ENCODE data around the gene COQ7.

COQ7 gene

DNA sequence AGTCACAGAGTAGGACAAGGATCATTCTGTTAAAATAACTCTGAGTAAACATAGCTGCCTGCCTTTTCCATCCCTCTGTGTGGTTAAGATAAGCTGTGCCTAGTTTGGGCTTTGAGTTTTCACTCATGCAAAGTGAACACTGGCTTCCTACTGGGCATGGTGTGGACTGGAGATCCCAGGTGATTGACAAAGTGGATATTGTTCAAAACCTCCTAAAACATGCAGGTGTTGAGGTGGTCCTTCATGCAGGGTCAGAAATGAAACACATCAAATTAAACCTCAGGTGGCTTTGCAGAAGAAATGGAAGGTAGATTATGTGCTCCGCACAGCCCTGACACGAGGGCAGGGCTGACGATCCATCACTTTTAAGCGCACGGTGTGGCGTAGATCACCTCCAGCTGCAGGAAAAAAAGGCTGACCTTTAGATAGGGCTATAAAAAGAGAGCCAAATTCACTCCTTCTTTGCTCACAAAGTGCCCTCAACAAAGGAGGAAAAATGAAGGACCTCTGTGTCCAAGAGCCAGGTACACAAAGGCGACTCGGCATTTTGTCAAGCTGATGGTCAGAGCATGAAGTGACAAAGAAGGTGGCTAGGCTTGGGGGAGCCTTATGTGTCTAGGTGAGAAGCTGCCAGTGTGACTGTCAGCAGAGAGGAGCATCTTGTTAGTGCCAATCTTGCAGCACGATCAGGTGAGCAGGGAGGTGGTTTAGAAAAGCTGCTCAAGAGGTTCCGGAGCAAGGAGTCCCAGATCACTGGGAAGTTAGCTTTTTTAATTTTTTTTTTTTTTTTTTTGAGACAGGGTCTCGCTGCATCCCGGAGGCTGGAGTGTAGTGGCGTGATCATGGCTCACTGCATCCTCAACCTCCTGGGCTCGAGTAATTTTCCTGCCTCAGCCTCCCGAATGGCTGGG, 26.5 kb downstream of the COQ7 start:
- H3K27ac ChIP-seq (ENCODE audit: low read depth, low read length), result no peak overlapping the region
- H3F3A ChIP-seq (ENCODE audit: insufficient read depth), result no peaks in the 10 kb centered on the region
- no peaks in the 10 kb centered on the region for H4K20me1 ChIP-seq (ENCODE audit: low read depth, low read length)
- H3K9ac ChIP-seq (ENCODE audit: low read length), result no peak overlapping the region
- no peak overlapping the region for H3K4me3 ChIP-seq (ENCODE audit: insufficient read depth, low read length, poor library complexity, severe bottlenecking)
- TF ChIP-seq, protein P1, sequence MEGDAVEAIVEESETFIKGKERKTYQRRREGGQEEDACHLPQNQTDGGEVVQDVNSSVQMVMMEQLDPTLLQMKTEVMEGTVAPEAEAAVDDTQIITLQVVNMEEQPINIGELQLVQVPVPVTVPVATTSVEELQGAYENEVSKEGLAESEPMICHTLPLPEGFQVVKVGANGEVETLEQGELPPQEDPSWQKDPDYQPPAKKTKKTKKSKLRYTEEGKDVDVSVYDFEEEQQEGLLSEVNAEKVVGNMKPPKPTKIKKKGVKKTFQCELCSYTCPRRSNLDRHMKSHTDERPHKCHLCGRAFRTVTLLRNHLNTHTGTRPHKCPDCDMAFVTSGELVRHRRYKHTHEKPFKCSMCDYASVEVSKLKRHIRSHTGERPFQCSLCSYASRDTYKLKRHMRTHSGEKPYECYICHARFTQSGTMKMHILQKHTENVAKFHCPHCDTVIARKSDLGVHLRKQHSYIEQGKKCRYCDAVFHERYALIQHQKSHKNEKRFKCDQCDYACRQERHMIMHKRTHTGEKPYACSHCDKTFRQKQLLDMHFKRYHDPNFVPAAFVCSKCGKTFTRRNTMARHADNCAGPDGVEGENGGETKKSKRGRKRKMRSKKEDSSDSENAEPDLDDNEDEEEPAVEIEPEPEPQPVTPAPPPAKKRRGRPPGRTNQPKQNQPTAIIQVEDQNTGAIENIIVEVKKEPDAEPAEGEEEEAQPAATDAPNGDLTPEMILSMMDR (IDR thresholded peaks at IDR 0.05; ENCODE audit: insufficient read depth, low read length, poor library complexity, severe bottlenecking), result no peak
- TF ChIP-seq EZH2phosphoT487 (conservative IDR thresholded peaks at IDR 0.05; ENCODE audit: low read length), result no peak
- H3K27me3 ChIP-seq (ENCODE audit: low read length), result no peaks in the 10 kb centered on the region
- H2AFZ ChIP-seq (ENCODE audit: low read depth, low read length, severe bottlenecking), result no peak overlapping the region
- H3K36me3 ChIP-seq (ENCODE audit: low read length), result no peaks in the 10 kb centered on the region
- no peaks in the 10 kb centered on the region for H3K9me2 ChIP-seq (replicated peaks; ENCODE audit: insufficient read depth, low read length)
- no peaks in the 10 kb centered on the region for H3K9me3 ChIP-seq (ENCODE audit: insufficient read depth, low read length)
- no peak overlapping the region for H3K4me2 ChIP-seq (ENCODE audit: low read depth, low read length, poor library complexity, severe bottlenecking)
- no peaks in the 10 kb centered on the region for H3K79me2 ChIP-seq (ENCODE audit: insufficient read depth, low read length)

DNA sequence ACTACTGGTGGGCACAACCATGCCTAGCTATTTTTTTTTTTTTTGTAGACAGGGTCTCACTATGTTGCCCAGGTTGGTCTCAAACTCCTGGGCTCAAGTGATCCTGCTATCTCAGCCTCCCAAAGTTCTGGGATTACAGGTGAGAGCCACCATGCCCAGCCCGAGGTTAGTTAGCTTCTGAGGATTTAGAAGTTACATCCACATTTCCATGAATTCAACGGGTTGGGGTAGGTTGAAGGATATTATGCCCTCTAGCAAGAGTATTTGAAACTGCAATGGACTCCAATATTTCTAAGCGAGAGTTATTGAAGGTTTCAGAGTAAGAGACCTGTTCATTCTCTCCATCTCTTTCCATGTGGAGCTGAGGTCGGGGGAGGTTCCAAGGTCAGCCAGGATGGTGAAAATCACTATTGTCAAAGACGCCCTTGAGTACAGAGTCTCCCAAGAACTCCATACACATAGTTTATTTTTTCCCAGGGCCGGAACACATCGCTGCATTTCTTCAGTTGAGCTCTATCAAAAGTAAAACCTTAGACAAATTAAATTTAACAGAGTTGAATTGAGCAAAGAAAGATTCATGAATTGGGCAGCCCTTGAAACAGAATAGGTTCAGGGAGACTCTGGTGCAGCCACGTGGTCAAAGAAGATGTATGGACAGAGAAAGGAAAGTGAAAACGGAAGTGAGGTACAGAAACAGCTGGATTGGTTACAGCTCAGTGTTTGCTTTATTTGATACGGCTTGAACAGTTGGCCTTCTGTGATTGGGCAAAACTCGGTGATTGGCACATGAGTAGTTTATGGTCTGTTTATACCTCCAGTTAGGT, 27.3 kb downstream of the COQ7 start:
- H2AFZ ChIP-seq (ENCODE audit: low read depth, low read length, severe bottlenecking), result no peak overlapping the region
- H3K36me3 ChIP-seq (ENCODE audit: low read length), result no peaks in the 10 kb centered on the region
- no peaks in the 10 kb centered on the region for H3K9me3 ChIP-seq (ENCODE audit: insufficient read depth, low read length)
- H3K4me3 ChIP-seq (ENCODE audit: insufficient read depth, low read length, poor library complexity, severe bottlenecking), result no peak overlapping the region
- no peaks in the 10 kb centered on the region for H3K79me2 ChIP-seq (ENCODE audit: insufficient read depth, low read length)
- H3K27ac ChIP-seq (ENCODE audit: low read depth, low read length), result no peak overlapping the region
- no peaks in the 10 kb centered on the region for H3K27me3 ChIP-seq (ENCODE audit: low read length)
- no peaks in the 10 kb centered on the region for H4K20me1 ChIP-seq (ENCODE audit: low read depth, low read length)
- TF ChIP-seq, protein P1 (IDR thresholded peaks at IDR 0.05; ENCODE audit: insufficient read depth, low read length, poor library complexity, severe bottlenecking), result no peak
- TF ChIP-seq EZH2phosphoT487 (conservative IDR thresholded peaks at IDR 0.05; ENCODE audit: low read length), result no peak
- no peak overlapping the region for H3K9ac ChIP-seq (ENCODE audit: low read length)
- no peaks in the 10 kb centered on the region for H3F3A ChIP-seq (ENCODE audit: insufficient read depth)
- H3K4me2 ChIP-seq (ENCODE audit: low read depth, low read length, poor library complexity, severe bottlenecking), result no peak overlapping the region
- no peaks in the 10 kb centered on the region for H3K9me2 ChIP-seq (replicated peaks; ENCODE audit: insufficient read depth, low read length)

DNA sequence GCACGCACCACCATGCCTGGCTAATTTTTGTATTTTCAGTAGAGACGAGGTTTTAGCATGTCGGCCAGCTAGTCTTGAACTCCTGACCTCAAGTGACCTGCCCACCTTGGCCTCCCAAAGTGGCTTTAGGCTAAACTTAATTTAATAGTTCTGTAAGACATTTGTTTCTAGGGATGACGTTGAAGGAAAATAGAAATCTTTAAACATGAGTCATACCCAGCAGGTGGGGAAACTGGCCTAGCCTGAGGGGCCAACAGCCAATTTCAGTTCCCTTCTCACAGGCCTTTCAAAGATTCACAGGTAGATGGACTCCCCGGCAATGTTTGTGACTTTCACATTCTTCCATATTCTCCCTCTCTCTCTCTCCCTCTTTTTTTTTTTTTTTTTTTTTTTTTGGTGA, 28.2 kb downstream of the COQ7 start:
- Histone ChIP-seq H3F3A (ENCODE audit: insufficient read depth) (no peaks in the 10 kb centered on the region), H3K4me2 (ENCODE audit: low read depth, low read length, poor library complexity, severe bottlenecking) (no peak overlapping the region), H3K27me3 (ENCODE audit: low read length) (no peaks in the 10 kb centered on the region), H3K27ac (ENCODE audit: low read depth, low read length) (no peak overlapping the region), H3K9me2 (replicated peaks; ENCODE audit: insufficient read depth, low read length) (no peaks in the 10 kb centered on the region), H3K36me3 (ENCODE audit: low read length) (no peaks in the 10 kb centered on the region), H3K9ac (ENCODE audit: low read length) (no peak overlapping the region), H4K20me1 (ENCODE audit: low read depth, low read length) (no peaks in the 10 kb centered on the region), H3K79me2 (ENCODE audit: insufficient read depth, low read length) (no peaks in the 10 kb centered on the region), H3K4me3 (ENCODE audit: insufficient read depth, low read length, poor library complexity, severe bottlenecking) (no peak overlapping the region), H2AFZ (ENCODE audit: low read depth, low read length, severe bottlenecking) (no peak overlapping the region), H3K9me3 (ENCODE audit: insufficient read depth, low read length) (no peaks in the 10 kb centered on the region)
- no peak for TF ChIP-seq EZH2phosphoT487 (conservative IDR thresholded peaks at IDR 0.05; ENCODE audit: low read length)
- TF ChIP-seq, protein P1 (IDR thresholded peaks at IDR 0.05; ENCODE audit: insufficient read depth, low read length, poor library complexity, severe bottlenecking), result no peak
